Activated naive CD4-positive, alpha-beta T cell treated with anti-CD3 and anti-CD28 coated beads for 36 hours (primary cell): Measurements from ENCODE around the gene CHRNG. TPM values are rescaled to one million over a fixed set of nuclear protein-coding genes. Genes with fewer than 3 reads are reported as not detected.
"Not testable (repeated sequence)": the region's sequence is repeated elsewhere in the genome, so short reads cannot be mapped to it uniquely, and the experiment has no call there.

Experiments used
- CTCF ChIA-PET: fragments of 350-600 bp; sonication (Branson Sonifier 250); formaldehyde crosslinking; loops from one replicate; lab custom pipeline; 2021; ENCODE audit warnings: antibody characterized with exemption; lab: Charles Lee
- DNase-seq: peaks from one replicate; pipeline ENCODE4 v3.0.0-alpha.2; 2020
- H3K27ac Mint-ChIP-seq: one replicate; pipeline ENCODE4 v1.8.0; 2021; ENCODE audit warnings: mild to moderate bottlenecking, mixed read lengths
- H3K27me3 Mint-ChIP-seq: one replicate; pipeline ENCODE4 v1.8.0; 2021; ENCODE audit warnings: low read depth, mixed read lengths
- H3K36me3 Mint-ChIP-seq: one replicate; pipeline ENCODE4 v1.8.0; 2021; ENCODE audit warnings: low read depth, mixed read lengths
- H3K4me1 Mint-ChIP-seq: one replicate; pipeline ENCODE4 v1.8.0; 2021; ENCODE audit warnings: low read depth, mixed read lengths
- H3K4me3 Mint-ChIP-seq: one replicate; pipeline ENCODE4 v1.8.0; 2021; ENCODE audit warnings: mild to moderate bottlenecking, moderate library complexity, mixed read lengths
- H3K9me3 Mint-ChIP-seq: one replicate; pipeline ENCODE4 v1.8.0; 2021; ENCODE audit warnings: mixed read lengths
- intact Hi-C: fragments of 100-400 bp; cut with micrococcal nuclease; formaldehyde crosslinking; loops from one replicate; pipeline ENCODE4 v1.15.1; 2023
- total RNA-seq, 2 experiments: library from RNA; stranded (reverse); gene quantifications; one replicate each; pipeline ENCODE4 v1.2.3, GENCODE V29; 2021

CHRNG gene
- total RNA-seq, 2 experiments from 2014 or later: not detected

- CTCF ChIA-PET: no interaction called here
- DNase-seq: no peak
- H3K4me1 Mint-ChIP-seq: peaks cover 35% of the 10 kb centered on the region
- no peaks in the 10 kb centered on the region for H3K9me3 Mint-ChIP-seq
- no peak overlapping the region for H3K27ac Mint-ChIP-seq
- H3K4me3 Mint-ChIP-seq: no peak overlapping the region
- peaks cover 18% of the 10 kb centered on the region for H3K36me3 Mint-ChIP-seq
- intact Hi-C loops: no loop called here
- H3K27me3 Mint-ChIP-seq: no peaks in the 10 kb centered on the region
These were observed 16.9 kb downstream of the CHRNG start for GRCh38 chr2:232556426-232556825.

GRCh38 chr2:232562515-232563151 is 23.1 kb downstream of the CHRNG start:
- DNase-seq: no peak
- peaks cover 34% of the 10 kb centered on the region for H3K36me3 Mint-ChIP-seq
- no peaks in the 10 kb centered on the region for H3K9me3 Mint-ChIP-seq
- no peak overlapping the region for H3K4me3 Mint-ChIP-seq
- no peak overlapping the region for H3K27ac Mint-ChIP-seq
- CTCF ChIA-PET: interaction anchor here (1.7 kb wide), 1 partner anchor 12 kb away, joined by 4 read pairs; the partner anchor contains the start of genes EIF4E2 and TIGD1
- H3K4me1 Mint-ChIP-seq: no peaks in the 10 kb centered on the region
- no peaks in the 10 kb centered on the region for H3K27me3 Mint-ChIP-seq
- intact Hi-C loops: no loop called here

GRCh38 chr2:232563580-232563979 is 24.1 kb downstream of the CHRNG start:
- CTCF ChIA-PET: interaction anchor here (0.9 to 1.7 kb wide), 2 partner anchors 13 to 41 kb away, joined by 4 read pairs; partner anchors contain the start of genes EIF4E2 and TIGD1
- H3K27ac Mint-ChIP-seq: no peak overlapping the region
- H3K36me3 Mint-ChIP-seq: peaks cover 37% of the 10 kb centered on the region
- H3K27me3 Mint-ChIP-seq: no peaks in the 10 kb centered on the region
- no peak for DNase-seq
- H3K4me1 Mint-ChIP-seq: no peaks in the 10 kb centered on the region
- intact Hi-C loops: no loop called here
- no peak overlapping the region for H3K4me3 Mint-ChIP-seq
- no peaks in the 10 kb centered on the region for H3K9me3 Mint-ChIP-seq

- CTCF ChIA-PET: no interaction called here
- peaks cover 37% of the 10 kb centered on the region for H3K36me3 Mint-ChIP-seq
- intact Hi-C loops: no loop called here
- no peak for DNase-seq
- no peaks in the 10 kb centered on the region for H3K4me1 Mint-ChIP-seq
- H3K4me3 Mint-ChIP-seq: no peak overlapping the region
- no peaks in the 10 kb centered on the region for H3K9me3 Mint-ChIP-seq
- no peak overlapping the region for H3K27ac Mint-ChIP-seq
- H3K27me3 Mint-ChIP-seq: no peaks in the 10 kb centered on the region
These were observed 28.2 kb downstream of the CHRNG start for GRCh38 chr2:232567721-232568120.

- no peaks in the 10 kb centered on the region for H3K4me1 Mint-ChIP-seq
- no peak for DNase-seq
- no peaks in the 10 kb centered on the region for H3K9me3 Mint-ChIP-seq
- no peaks in the 10 kb centered on the region for H3K27me3 Mint-ChIP-seq
- intact Hi-C loops: no loop called here
- CTCF ChIA-PET: no interaction called here
- H3K36me3 Mint-ChIP-seq: peaks cover 36% of the 10 kb centered on the region
- no peak overlapping the region for H3K27ac Mint-ChIP-seq
- H3K4me3 Mint-ChIP-seq: no peak overlapping the region
These were observed 28.7 kb downstream of the CHRNG start for GRCh38 chr2:232568161-232568560.

- intact Hi-C loops: no loop called here
- H3K27me3 Mint-ChIP-seq: no peaks in the 10 kb centered on the region
- no peak overlapping the region for H3K27ac Mint-ChIP-seq
- H3K4me1 Mint-ChIP-seq: no peaks in the 10 kb centered on the region
- no peak for DNase-seq
- H3K36me3 Mint-ChIP-seq: peaks cover 41% of the 10 kb centered on the region
- H3K9me3 Mint-ChIP-seq: no peaks in the 10 kb centered on the region
- H3K4me3 Mint-ChIP-seq: no peak overlapping the region
- CTCF ChIA-PET: interaction anchor here (0.7 to 1.0 kb wide), 2 partner anchors 10 to 675 kb away, joined by 3 read pairs; no protein-coding TSS in a partner anchor
These were observed 30.0 kb downstream of the CHRNG start for GRCh38 chr2:232569541-232569940.

- H3K4me1 Mint-ChIP-seq, H3K9me3 Mint-ChIP-seq, H3K27me3 Mint-ChIP-seq, H3K4me3 Mint-ChIP-seq, CTCF ChIA-PET, intact Hi-C loops, DNase-seq, H3K27ac Mint-ChIP-seq: not testable (repeated sequence)
- peaks cover 39% of the 10 kb centered on the region for H3K36me3 Mint-ChIP-seq
These were observed 31.0 kb downstream of the CHRNG start for GRCh38 chr2:232570481-232570880.

- intact Hi-C loops: no loop called here
- H3K4me3 Mint-ChIP-seq: no peak overlapping the region
These were observed 31.6 kb downstream of the CHRNG start for GRCh38 chr2:232571026-232571474.

GRCh38 chr2:232573042-232573441 is 33.5 kb downstream of the CHRNG start:
- intact Hi-C loops: no loop called here
- Mint-ChIP-seq H3K27me3 (no peaks in the 10 kb centered on the region), H3K4me3 (no peak overlapping the region), H3K27ac (no peak overlapping the region), H3K36me3 (peaks cover 27% of the 10 kb centered on the region), H3K4me1 (no peaks in the 10 kb centered on the region), H3K9me3 (no peaks in the 10 kb centered on the region)
- DNase-seq: no peak
- CTCF ChIA-PET: no interaction called here

More at GRCh38 chr2:232571026-232571474, 31.6 kb downstream of the CHRNG start:
- CTCF ChIA-PET: no interaction called here
- Mint-ChIP-seq H3K4me1 (no peaks in the 10 kb centered on the region), H3K27me3 (no peaks in the 10 kb centered on the region), H3K27ac (no peak overlapping the region), H3K36me3 (peaks cover 38% of the 10 kb centered on the region), H3K9me3 (no peaks in the 10 kb centered on the region)
- no peak for DNase-seq

GRCh38 chr2:232573771-232574435 is 34.4 kb downstream of the CHRNG start:
- no peak overlapping the region for H3K4me3 Mint-ChIP-seq
- intact Hi-C loops: no loop called here
- no peaks in the 10 kb centered on the region for H3K9me3 Mint-ChIP-seq
- DNase-seq: no peak
- CTCF ChIA-PET: no interaction called here
- peaks cover 20% of the 10 kb centered on the region for H3K36me3 Mint-ChIP-seq
- H3K4me1 Mint-ChIP-seq: no peaks in the 10 kb centered on the region
- no peaks in the 10 kb centered on the region for H3K27me3 Mint-ChIP-seq
- H3K27ac Mint-ChIP-seq: no peak overlapping the region

- H3K4me1 Mint-ChIP-seq: no peaks in the 10 kb centered on the region
- intact Hi-C loops: no loop called here
- H3K9me3 Mint-ChIP-seq: no peaks in the 10 kb centered on the region
- H3K36me3 Mint-ChIP-seq: peaks cover 17% of the 10 kb centered on the region
- CTCF ChIA-PET: interaction anchor here (0.7 kb wide), 1 partner anchor 12 kb away, joined by 3 read pairs; no protein-coding TSS in a partner anchor
- DNase-seq: no peak
- no peaks in the 10 kb centered on the region for H3K27me3 Mint-ChIP-seq
- H3K27ac Mint-ChIP-seq: no peak overlapping the region
- no peak overlapping the region for H3K4me3 Mint-ChIP-seq
These were observed 35.3 kb downstream of the CHRNG start for GRCh38 chr2:232574674-232575403.

- H3K4me1 Mint-ChIP-seq: peaks cover 3% of the 10 kb centered on the region
- no peaks in the 10 kb centered on the region for H3K27me3 Mint-ChIP-seq
- intact Hi-C loops: no loop called here
- peaks cover 17% of the 10 kb centered on the region for H3K36me3 Mint-ChIP-seq
- CTCF ChIA-PET: no interaction called here
- no peak for DNase-seq
- H3K27ac Mint-ChIP-seq: no peak overlapping the region
- H3K9me3 Mint-ChIP-seq: no peaks in the 10 kb centered on the region
- H3K4me3 Mint-ChIP-seq: no peak overlapping the region
These were observed 35.9 kb downstream of the CHRNG start for GRCh38 chr2:232575404-232575746.
